ENCODE results near the gene LSAMP.
"Not testable (repeated sequence)": the region's sequence is repeated elsewhere in the genome, so short reads cannot be mapped to it uniquely, and the experiment has no call there.

The LSAMP gene

DNA sequence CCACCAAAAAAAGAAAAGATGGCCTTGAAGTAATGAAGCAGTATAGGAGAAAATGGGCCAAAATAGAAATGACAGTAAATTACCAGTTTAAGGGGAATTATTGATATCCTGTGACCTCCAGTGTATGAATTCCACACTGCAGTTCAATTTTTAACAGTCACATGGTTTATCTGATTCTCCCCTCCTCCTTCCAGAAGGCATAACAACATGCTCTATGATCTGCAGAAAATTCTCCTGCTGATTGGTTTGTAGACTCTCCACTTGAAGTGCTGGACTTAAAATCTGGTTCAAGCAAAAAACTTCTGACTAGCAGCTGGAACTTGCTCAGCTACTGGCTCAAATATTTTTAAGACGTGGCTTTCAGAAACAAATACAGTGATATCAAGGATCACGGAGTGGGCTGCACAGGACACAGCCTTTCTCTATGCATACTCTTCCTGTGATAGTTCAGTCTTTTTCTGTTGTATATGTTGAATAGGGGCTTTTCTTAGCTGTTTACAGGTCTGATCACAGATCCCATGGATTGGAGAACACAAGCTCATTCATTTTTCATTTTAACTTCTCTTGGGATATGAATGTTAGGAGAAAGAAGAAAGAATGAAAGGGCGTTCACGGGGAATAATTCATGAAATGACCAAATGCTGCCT is 211.5 kb downstream of the LSAMP start:
- no peak for DNase-seq

- no peak for DNase-seq
Observed at GRCh38 chr3:116230431-116231020, 214.8 kb downstream of the LSAMP start.

DNA sequence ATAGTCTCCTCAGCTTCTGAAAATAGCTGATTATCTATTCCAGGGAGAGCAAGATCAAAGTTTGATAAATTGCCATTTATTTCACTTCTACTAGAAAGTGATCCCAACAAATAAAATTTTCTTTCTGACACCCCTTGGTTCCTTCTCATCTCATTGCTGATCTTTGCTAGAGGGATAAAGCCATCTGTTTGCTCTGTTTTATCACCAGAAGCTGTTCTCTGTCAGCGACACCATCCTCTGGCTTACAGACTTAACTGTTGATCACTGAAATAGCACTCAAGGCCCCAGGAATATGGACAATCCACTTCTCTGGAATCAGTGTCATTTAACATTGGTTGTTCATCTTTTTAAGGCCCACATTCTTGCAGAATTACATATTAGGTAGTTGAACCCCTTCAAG is 219.0 kb downstream of the LSAMP start:
- DNase-seq: no peak

GRCh38 chr3:116216761-116217160 is 228.5 kb downstream of the LSAMP start:
- no peak for DNase-seq

DNA sequence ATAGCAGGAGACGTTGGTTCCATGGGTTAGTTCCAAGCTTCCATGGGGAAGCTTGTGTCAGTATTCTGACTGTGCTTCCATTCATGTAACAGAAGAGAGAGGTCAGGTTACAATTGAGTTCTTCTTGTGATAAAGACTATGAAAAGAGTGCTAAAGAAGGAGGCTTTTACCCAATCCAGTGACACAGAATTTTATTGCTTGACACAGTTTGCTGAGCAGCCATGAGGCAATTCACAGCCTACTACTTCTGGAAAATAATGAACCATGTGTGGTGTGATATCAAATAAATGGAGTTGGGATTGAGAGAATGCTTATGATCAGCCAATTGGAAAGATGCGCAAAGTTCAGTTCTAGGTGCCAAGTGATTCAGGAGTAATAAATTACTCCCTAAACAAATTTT is 233.4 kb downstream of the LSAMP start:
- no peak for DNase-seq

GRCh38 chr3:116208830-116209229 is 236.5 kb downstream of the LSAMP start:
- not testable (repeated sequence) for DNase-seq

GRCh38 chr3:116200956-116201690 is 244.2 kb downstream of the LSAMP start:
- DNase-seq: no peak

DNA sequence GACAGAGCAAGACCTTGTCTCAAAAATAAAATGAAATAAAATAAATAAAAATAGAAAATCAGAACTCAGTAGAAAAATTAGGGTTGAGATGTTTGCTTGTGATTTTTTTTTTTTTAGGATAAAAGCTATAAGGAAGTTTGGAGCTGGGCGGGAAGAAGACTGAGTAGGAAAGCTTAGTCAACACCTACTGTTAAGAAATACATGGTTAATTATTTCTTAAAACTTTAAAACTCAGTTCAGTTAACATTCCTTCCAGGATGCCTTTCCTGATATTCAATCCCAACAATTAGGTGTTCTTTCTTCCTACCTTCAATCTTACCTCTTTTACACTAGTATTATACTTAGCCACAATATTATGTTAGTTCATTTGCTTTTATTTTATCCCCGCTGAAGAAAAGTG is 246.2 kb downstream of the LSAMP start:
- DNase-seq: no peak

GRCh38 chr3:116198087-116198486 is 247.2 kb downstream of the LSAMP start:
- no peak for DNase-seq

DNA sequence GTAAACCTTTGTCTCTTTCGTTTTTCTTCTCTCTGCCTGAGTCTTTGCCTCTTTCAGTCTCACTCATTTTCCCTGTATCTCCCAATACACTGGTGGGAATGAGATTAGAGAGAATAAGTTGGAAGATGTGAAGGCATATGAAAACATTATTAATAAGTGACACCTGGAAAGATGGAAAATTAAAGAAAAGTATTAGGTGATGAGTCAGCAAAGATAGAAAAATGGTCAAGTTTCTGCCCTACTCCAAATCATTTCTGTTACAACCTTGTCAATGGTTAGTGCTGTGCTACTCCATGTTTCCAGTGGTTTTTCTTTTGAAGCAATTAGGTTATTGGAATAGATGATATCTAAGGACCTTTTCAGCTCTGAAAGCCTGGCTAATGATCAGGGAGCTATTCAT is 252.8 kb downstream of the LSAMP start:
- no peak for DNase-seq

- DNase-seq: no peak
Observed at GRCh38 chr3:116191409-116191808, 253.9 kb downstream of the LSAMP start.

- no peak for DNase-seq
Observed at GRCh38 chr3:116190095-116190494, 255.2 kb downstream of the LSAMP start.

DNA sequence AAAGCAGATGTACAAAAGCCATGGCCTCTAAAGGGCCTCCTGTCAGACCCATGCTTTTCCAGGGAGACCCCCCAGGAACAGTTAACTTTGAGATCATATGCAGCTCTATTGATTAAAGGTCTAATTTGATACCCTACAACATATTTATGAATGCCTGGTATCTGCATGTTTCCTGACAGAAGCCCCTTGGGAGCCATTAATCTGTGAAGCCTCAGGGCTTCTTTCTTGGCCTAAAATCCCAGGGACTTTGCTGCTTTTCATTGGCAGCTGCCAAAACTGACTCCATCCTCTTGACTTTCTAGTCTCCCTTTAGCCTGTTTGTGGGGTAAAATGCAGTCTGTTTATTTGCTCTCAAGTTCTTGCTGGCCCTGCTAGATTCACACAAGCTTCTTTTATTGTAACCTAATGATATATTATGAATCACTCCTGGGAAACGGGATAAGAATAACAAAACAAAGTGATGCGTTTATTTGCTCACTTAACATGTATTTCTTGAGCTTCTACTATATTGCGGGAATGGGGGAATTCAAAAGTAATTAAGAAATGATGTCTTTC is 257.0 kb downstream of the LSAMP start:
- DNase-seq: no peak

DNA sequence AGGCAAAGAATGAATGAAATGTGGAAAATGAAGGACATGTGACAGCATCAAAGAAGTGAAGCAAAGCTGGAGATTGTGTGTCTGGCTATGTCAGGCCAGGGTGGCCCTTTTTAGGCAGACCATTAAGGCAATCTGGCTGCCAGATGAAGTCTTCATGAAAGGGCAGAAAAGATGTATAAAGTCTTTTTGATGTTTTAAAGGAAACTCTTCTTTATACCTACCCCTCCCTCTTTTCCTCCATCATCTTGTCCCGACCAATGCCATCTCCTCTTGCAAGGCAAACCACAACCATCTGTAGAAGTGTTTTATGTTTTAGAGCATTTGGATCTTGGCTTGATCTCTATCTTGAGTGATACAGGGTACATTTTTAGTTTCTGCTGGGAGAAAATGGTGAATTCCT is 259.2 kb downstream of the LSAMP start:
- DNase-seq: no peak

DNA sequence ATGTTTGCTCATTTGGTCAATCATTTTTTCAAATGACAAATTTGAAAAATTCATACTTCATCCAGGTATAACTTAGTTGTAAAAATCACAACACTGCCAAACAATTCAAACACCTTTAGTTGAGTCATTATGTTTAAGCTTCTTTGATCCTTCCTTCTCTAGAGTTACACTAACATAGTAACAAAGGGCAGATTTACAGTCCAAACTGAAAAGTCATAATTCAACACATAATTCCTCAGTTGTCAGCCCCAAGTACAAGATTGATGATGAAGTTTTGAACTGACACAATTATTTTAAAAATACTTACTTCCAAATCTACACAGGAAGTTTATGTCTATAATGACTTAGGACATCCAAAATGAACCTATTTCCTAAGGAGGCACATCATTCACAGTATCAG is 264.1 kb downstream of the LSAMP start:
- no peak for DNase-seq

DNA sequence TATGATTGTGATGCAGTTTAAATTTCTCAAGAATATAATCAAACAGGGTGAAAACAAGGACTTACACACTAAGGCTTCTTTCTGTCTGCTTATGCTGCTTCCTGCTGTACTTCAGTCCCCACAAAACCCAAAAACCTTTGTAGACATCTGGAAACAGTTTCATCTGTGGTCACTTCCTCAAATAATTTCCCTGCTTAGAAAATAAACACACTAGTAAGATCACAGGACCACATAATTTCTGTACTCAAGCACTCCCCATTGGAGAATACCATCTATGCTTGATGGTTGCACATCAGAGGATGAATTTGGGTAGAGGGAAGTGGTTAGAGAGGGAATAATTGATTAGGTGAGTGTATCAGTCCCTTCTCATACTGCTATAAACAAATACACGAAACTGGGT is 266.2 kb downstream of the LSAMP start:
- no peak for DNase-seq

- DNase-seq: no peak
Observed at GRCh38 chr3:116176974-116177555, 268.2 kb downstream of the LSAMP start.

DNA sequence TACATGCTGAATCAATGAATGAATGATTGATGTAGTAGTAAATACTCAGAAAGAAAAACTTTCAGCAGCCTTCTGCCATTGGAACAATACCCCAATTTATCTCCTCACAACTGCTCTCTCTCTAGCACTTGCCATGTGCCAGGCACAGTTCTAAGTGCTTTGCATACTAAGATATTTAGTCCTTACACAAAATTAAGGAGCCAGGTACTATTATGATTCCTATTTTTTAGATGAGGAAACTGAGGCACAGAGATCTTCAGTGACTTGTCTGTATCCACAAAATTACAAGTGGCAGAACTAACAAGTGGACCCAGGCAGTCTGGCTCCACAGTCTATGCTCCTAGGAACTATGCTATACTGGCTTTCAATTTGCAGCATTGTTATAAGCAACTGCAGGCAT is 279.2 kb downstream of the LSAMP start:
- DNase-seq: no peak

GRCh38 chr3:116165641-116166040 is 279.6 kb downstream of the LSAMP start:
- DNase-seq: no peak

DNA sequence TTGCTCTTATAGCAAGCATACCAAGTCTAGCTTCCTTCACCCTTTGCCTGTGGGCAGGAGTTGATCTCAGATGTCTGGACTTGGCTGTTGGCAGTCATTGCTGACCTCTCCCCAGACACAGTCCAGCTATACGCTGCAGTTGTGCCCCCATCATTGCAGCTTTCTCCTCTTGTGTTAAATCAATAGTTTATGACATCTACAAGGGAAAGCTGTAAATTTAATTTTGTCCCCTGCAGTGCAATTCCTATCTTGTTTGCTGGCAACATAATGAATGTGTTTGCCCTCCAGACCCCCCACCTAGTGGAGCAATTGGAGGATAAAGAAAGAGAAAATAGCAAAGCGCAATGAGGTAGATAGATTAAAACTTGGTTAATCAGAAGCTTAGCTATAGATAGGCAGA is 280.2 kb downstream of the LSAMP start:
- DNase-seq: no peak

GRCh38 chr3:116164039-116164438 is 281.2 kb downstream of the LSAMP start:
- no peak for DNase-seq

- DNase-seq: no peak
Observed at GRCh38 chr3:116161575-116162525, 283.4 kb downstream of the LSAMP start.

GRCh38 chr3:116160594-116160993 is 284.7 kb downstream of the LSAMP start:
- no peak for DNase-seq

Data from activated T-cell treated with anti-CD3 and anti-CD28 coated beads, Interleukin-2, amount 50 U/mL, for 1 hour (primary cell).